H1 (cell line): ENCODE results near the gene GDPD2. TPM values are rescaled to one million over a fixed set of nuclear protein-coding genes. Genes with fewer than 3 reads are reported as not detected.

ENCODE experiments used
- CTCF ChIA-PET: fragments of 300-600 bp; sonication (Branson Sonifier 250); formaldehyde crosslinking; loops from one replicate; lab custom pipeline; 2021; ENCODE audit not compliant: partially characterized antibody; lab: Charles Lee
- POLR2A ChIA-PET: fragments of 300-600 bp; sonication (Branson Sonifier 250); formaldehyde crosslinking; loops from one replicate; lab custom pipeline; 2021; ENCODE audit warnings: inconsistent platforms; ENCODE audit not compliant: partially characterized antibody; lab: Charles Lee
- DNase-seq, 2 experiments: peaks; one replicate each; pipeline versions ENCODE4 v3.0.0 to v3.0.0-alpha.2; 2010 to 2022; ENCODE audit warnings: low spot score in 2 of 2, low read depth in 1 of 2, mixed read lengths in 1 of 2
- FAIRE-seq: peaks from 2 replicates; lab custom pipeline; 2011; peaks lifted over from hg19 to GRCh38; lab: Jason Lieb, UNC
- H2AFZ ChIP-seq: 2 replicates; pipeline ENCODE4 v1.8.1; 2012; ENCODE audit warnings: low read length, inconsistent platforms
- H2AK5ac ChIP-seq: 2 replicates; pipeline ENCODE4 v1.6.1; 2013; ENCODE audit warnings: low read depth, low read length
- H2BK120ac ChIP-seq: replicated peaks from 2 replicates; pipeline ENCODE3; 2013; ENCODE audit warnings: low read depth, low read length, inconsistent platforms
- H2BK12ac ChIP-seq: 2 replicates; pipeline ENCODE4 v1.6.1; 2013; ENCODE audit warnings: low read depth, low read length
- H2BK15ac ChIP-seq: 2 replicates; pipeline ENCODE4 v1.6.1; 2013; ENCODE audit warnings: low read length
- H2BK20ac ChIP-seq: 2 replicates; pipeline ENCODE4 v1.6.1; 2013; ENCODE audit warnings: low read length
- H2BK5ac ChIP-seq: 2 replicates; pipeline ENCODE4 v1.6.1; 2013; ENCODE audit warnings: low read depth, low read length
- H3K14ac ChIP-seq: 2 replicates; pipeline ENCODE4 v1.6.1; 2013; ENCODE audit warnings: inconsistent platforms; ENCODE audit not compliant: insufficient read length
- H3K18ac ChIP-seq: 2 replicates; pipeline ENCODE4 v1.6.1; 2013; ENCODE audit warnings: low read length; ENCODE audit errors: extremely low read depth
- H3K23ac ChIP-seq: 2 replicates; pipeline ENCODE4 v1.6.1; 2013; ENCODE audit warnings: inconsistent platforms; ENCODE audit not compliant: insufficient read length
- H3K23me2 ChIP-seq: 2 replicates; pipeline ENCODE4 v1.6.1; 2013; ENCODE audit warnings: low read depth, low read length
- H3K27ac ChIP-seq: 2 replicates; pipeline ENCODE4 v1.6.1; 2011; ENCODE audit warnings: low read depth, low read length, inconsistent platforms
- H3K27me3 ChIP-seq, 4 experiments: replicated peaks in 1 of 4; 1 replicate in 1 of 4; 2 replicates in 3 of 4; pipeline versions ENCODE4 v1.6.1 to v1.8.1; 2011 to 2013; ENCODE audit warnings: low read length in 3 of 4, mild to moderate bottlenecking in 3 of 4, inconsistent platforms in 2 of 4, mixed read lengths in 2 of 4, moderate library complexity in 1 of 4; ENCODE audit not compliant: control insufficient read depth in 3 of 4, insufficient read depth in 3 of 4; ENCODE audit errors: extremely low read depth in 1 of 4
- H3K36me3 ChIP-seq, 4 experiments: 2 replicates each; pipeline versions ENCODE4 v1.6.1 to v1.8.1; 2011 to 2013; ENCODE audit warnings: mild to moderate bottlenecking in 4 of 4, low read length in 3 of 4, moderate library complexity in 2 of 4, control low read depth in 1 of 4, inconsistent platforms in 1 of 4; ENCODE audit not compliant: insufficient read depth in 4 of 4, control insufficient read depth in 2 of 4
- H3K4ac ChIP-seq: replicated peaks from 2 replicates; pipeline ENCODE3; 2013; ENCODE audit warnings: low read length, low read depth, mixed read lengths, inconsistent platforms; ENCODE audit not compliant: insufficient read length
- H3K4me1 ChIP-seq, 4 experiments: replicated peaks in 1 of 4; 1 replicate in 1 of 4; 2 replicates in 3 of 4; pipeline versions ENCODE4 v1.6.1 to v1.8.1; 2011 to 2013; ENCODE audit warnings: low read length in 3 of 4, inconsistent platforms in 2 of 4, mixed read lengths in 1 of 4; ENCODE audit not compliant: insufficient read depth in 4 of 4, control insufficient read depth in 3 of 4
- H3K4me2 ChIP-seq, 2 experiments: 2 replicates each; pipeline versions ENCODE4 v1.6.1 to v1.8.1; 2011 to 2013; ENCODE audit warnings: low read depth in 2 of 2, low read length in 2 of 2, control low read depth in 1 of 2, inconsistent platforms in 1 of 2, mild to moderate bottlenecking in 1 of 2; ENCODE audit not compliant: insufficient read depth in 1 of 2
- H3K4me3 ChIP-seq, 4 experiments: fragments of 200-600, 300-600 bp in 1 of 4; sonication (generic), shearing (Covaris generic), sonication (Bioruptor Twin) in 1 of 4; 2 replicates each; pipeline versions ENCODE4 v1.5.1 to v1.8.1; 2011 to 2016; ENCODE audit warnings: low read length in 4 of 4, low read depth in 3 of 4, control low read depth in 2 of 4, inconsistent platforms in 2 of 4, mild to moderate bottlenecking in 2 of 4, mixed read lengths in 1 of 4, moderate library complexity in 1 of 4; ENCODE audit not compliant: insufficient read depth in 2 of 4; ENCODE audit errors: extremely low read depth in 1 of 4
- H3K56ac ChIP-seq: replicated peaks from 2 replicates; pipeline ENCODE3; 2013; ENCODE audit warnings: low read depth, mild to moderate bottlenecking, mixed read lengths, low read length, inconsistent platforms; ENCODE audit not compliant: insufficient read length
- H3K79me1 ChIP-seq: 2 replicates; pipeline ENCODE4 v1.6.1; 2013; ENCODE audit warnings: low read depth, low read length, control low read depth
- H3K79me2 ChIP-seq, 2 experiments: 2 replicates each; pipeline versions ENCODE4 v1.6.1 to v1.8.1; 2012 to 2013; ENCODE audit warnings: low read length in 2 of 2, mild to moderate bottlenecking in 2 of 2, inconsistent platforms in 1 of 2; ENCODE audit not compliant: insufficient read depth in 2 of 2, control insufficient read depth in 1 of 2
- H3K9ac ChIP-seq, 4 experiments: replicated peaks in 1 of 4; 1 replicate in 1 of 4; 2 replicates in 3 of 4; pipeline versions ENCODE4 v1.6.1 to v1.8.1; 2011 to 2013; ENCODE audit warnings: low read depth in 3 of 4, low read length in 3 of 4, control low read depth in 2 of 4, mild to moderate bottlenecking in 2 of 4, moderate library complexity in 2 of 4, inconsistent platforms in 1 of 4; ENCODE audit errors: extremely low read depth in 1 of 4
- H3K9me3 ChIP-seq, 2 experiments: 2 replicates each; pipeline versions ENCODE4 v1.6.1 to v1.8.1; 2012 to 2013; ENCODE audit warnings: mild to moderate bottlenecking in 2 of 2, moderate library complexity in 2 of 2, control low read depth in 1 of 2, inconsistent platforms in 1 of 2, low read depth in 1 of 2, low read length in 1 of 2, mixed read lengths in 1 of 2; ENCODE audit not compliant: insufficient read depth in 2 of 2
- H4K20me1 ChIP-seq, 2 experiments: replicated peaks in 1 of 2; 2 replicates each; pipeline versions ENCODE3 to v1.8.1; 2011 to 2013; ENCODE audit warnings: inconsistent platforms in 2 of 2, low read length in 2 of 2, mild to moderate bottlenecking in 1 of 2; ENCODE audit not compliant: insufficient read depth in 2 of 2, control insufficient read depth in 1 of 2
- H4K5ac ChIP-seq: 2 replicates; pipeline ENCODE4 v1.6.1; 2013; ENCODE audit warnings: low read length, low read depth, mixed read lengths, inconsistent platforms; ENCODE audit not compliant: insufficient read length
- H4K8ac ChIP-seq: 2 replicates; pipeline ENCODE4 v1.8.0; 2013; ENCODE audit warnings: mild to moderate bottlenecking, moderate library complexity, low read length, inconsistent platforms; ENCODE audit not compliant: insufficient read depth; ENCODE audit errors: extremely low read depth
- H4K91ac ChIP-seq: replicated peaks from 2 replicates; pipeline ENCODE3; 2013; ENCODE audit warnings: low read length, mixed read lengths, inconsistent platforms; ENCODE audit not compliant: insufficient read length
- BRCA1 ChIP-seq: IDR thresholded peaks from 2 replicates; pipeline ENCODE4 v1.6.1; 2012; ENCODE audit warnings: low read depth, low read length, improper control_type of control experiment
- EGR1 ChIP-seq: IDR thresholded peaks from 2 replicates; pipeline ENCODE4 v1.6.1; 2011; ENCODE audit warnings: low read depth, low read length, borderline replicate concordance
- GABPA ChIP-seq: IDR thresholded peaks from 2 replicates; pipeline ENCODE4 v1.6.1; 2011; ENCODE audit warnings: mild to moderate bottlenecking, low read length, moderate library complexity, borderline replicate concordance; ENCODE audit not compliant: insufficient read depth
- GTF2F1 ChIP-seq: IDR thresholded peaks from 2 replicates; pipeline ENCODE4 v1.6.1; 2012; ENCODE audit warnings: low read depth, low read length, improper control_type of control experiment, borderline replicate concordance
- PHF8 ChIP-seq: fragments of 200-600 bp; sonication (generic); conservative IDR thresholded peaks from 2 replicates; pipeline ENCODE4 v1.7.1; 2012; ENCODE audit warnings: low read depth, mild to moderate bottlenecking, inconsistent platforms, low read length, moderate library complexity
- POLR2AphosphoS5 ChIP-seq: IDR thresholded peaks from 2 replicates; pipeline ENCODE4 v1.6.1; 2011; ENCODE audit warnings: low read depth, low read length
- RBBP5 ChIP-seq: IDR thresholded peaks from 2 replicates; pipeline ENCODE4 v1.7.1; 2012; ENCODE audit warnings: low read depth, mild to moderate bottlenecking, inconsistent platforms, low read length, moderate library complexity, borderline replicate concordance
- SIRT6 ChIP-seq: IDR thresholded peaks from one replicate; pipeline ENCODE4 v1.7.1; 2012; ENCODE audit warnings: low read length, inconsistent platforms
- SP1 ChIP-seq: IDR thresholded peaks from 2 replicates; pipeline ENCODE4 v1.6.1; 2011; ENCODE audit warnings: low read depth, low read length
- SP2 ChIP-seq: IDR thresholded peaks from 2 replicates; pipeline ENCODE4 v1.6.1; 2012; ENCODE audit warnings: mild to moderate bottlenecking, low read length, inconsistent platforms
- SRF ChIP-seq: IDR thresholded peaks from 2 replicates; pipeline ENCODE4 v1.6.1; 2011; ENCODE audit warnings: mild to moderate bottlenecking, low read depth, low read length, moderate library complexity
- TAF1 ChIP-seq: IDR thresholded peaks from 2 replicates; pipeline ENCODE4 v1.6.1; 2011; ENCODE audit warnings: mild to moderate bottlenecking, low read depth, low read length
- TBP ChIP-seq: IDR thresholded peaks from 2 replicates; pipeline ENCODE4 v1.6.1; 2011; ENCODE audit warnings: low read depth, low read length, improper control_type of control experiment
- WGBS, 2 experiments: shearing (Covaris generic) in 1 of 2; methylation state at CpG; one replicate each; pipeline versions ENCODE4 v1.1.6 to v1.1.7; 2013 to 2015; ENCODE audit warnings: low lambda C conversion rate in 2 of 2, mixed read lengths in 2 of 2, inconsistent platforms in 1 of 2, low coverage in 1 of 2, missing lambda C conversion rate in 1 of 2; ENCODE audit not compliant: insufficient replicate concordance in 2 of 2, insufficient coverage in 1 of 2, insufficient read length in 1 of 2; ENCODE audit errors: extremely low coverage in 1 of 2, missing lambda C conversion rate in 1 of 2; 5-methylcytosine and 5-hydroxymethylcytosine counted together
- polyA plus RNA-seq, 7 experiments: library from polyadenylated mRNA; depleted of rRNA in 3 of 7; stranded (reverse) in 5 of 7; unstranded in 2 of 7; fragments of >200 nt in 5 of 7; fragments of 200-250 nt in 2 of 7; gene quantifications; 1 replicate in 5 of 7; 2 replicates in 1 of 7; 4 replicates in 1 of 7; pipeline versions ENCODE4 v1.2.1 to v1.2.3, GENCODE V29; 2011 to 2013; ENCODE audit warnings: missing spikeins in 2 of 7, mixed read lengths in 2 of 7
- total RNA-seq: library from RNA; stranded (reverse); fragmentation: NEBNext Ultra II Directional; extraction: Animal tissue kit (Norgen Biotek cat#: 25700); gene quantifications from 2 replicates; pipeline ENCODE4 v1.2.1, GENCODE V29; 2021
- TF ChIP-seq, protein P1 (sequence below): IDR thresholded peaks from 2 replicates; pipeline ENCODE4 v1.6.1; 2012; ENCODE audit warnings: inconsistent platforms

GDPD2 gene
- total and polyA plus RNA-seq, 2 of the 8 experiments (the other 6 are each of a cell fraction or from before 2014, with no cell fraction given): 25.6 to 68.3 TPM

DNA sequence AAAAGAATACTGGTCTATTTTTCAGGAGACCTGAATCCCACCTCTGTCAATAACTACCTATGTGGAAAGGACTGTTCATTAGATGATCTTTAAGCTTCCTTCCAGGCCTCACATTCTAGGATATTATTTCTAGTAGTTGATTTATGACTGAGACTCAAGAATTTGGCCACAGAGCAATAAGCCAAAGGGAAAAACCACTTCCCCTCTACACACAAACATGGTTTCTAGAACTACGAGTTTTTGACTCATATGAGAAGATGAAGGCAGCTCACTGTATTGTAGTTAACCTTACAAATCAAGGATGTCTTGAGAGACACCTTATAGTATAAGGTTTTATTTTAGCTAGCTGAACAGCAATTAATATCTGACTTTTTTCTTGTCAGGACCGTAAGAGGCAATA is 36.9 kb upstream of the GDPD2 start:
- Histone ChIP-seq H3K14ac (no peak overlapping the region), H2BK5ac (no peak overlapping the region), H2AK5ac (no peak overlapping the region), H3K23me2 (no peaks in the 10 kb centered on the region), H3K79me2 (no peaks in the 10 kb centered on the region), H3K4me2 (no peak overlapping the region), H3K27me3 (no peaks in the 10 kb centered on the region), H3K9ac (no peak overlapping the region), H3K18ac (no peak overlapping the region), H2BK20ac (no peak overlapping the region), H3K4me3 (no peak overlapping the region), H3K9me3 (no peaks in the 10 kb centered on the region), H4K8ac (no peak overlapping the region), H2BK120ac (no peak overlapping the region), H2BK15ac (no peak overlapping the region), H4K5ac (no peak overlapping the region), H3K36me3 (peaks cover 0 to 13% (median 4%) of the 10 kb centered on the region in 4 experiments; a peak in 4 of 8 replicates), H4K20me1 (no peaks in the 10 kb centered on the region), H3K4me1 (no peaks in the 10 kb centered on the region), H3K23ac (no peak overlapping the region), H2BK12ac (no peak overlapping the region), H3K4ac (no peak overlapping the region), H4K91ac (no peak overlapping the region), H2AFZ (no peak overlapping the region), H3K56ac (no peak overlapping the region), H3K79me1 (no peaks in the 10 kb centered on the region), H3K27ac (no peak overlapping the region)
- no peak for DNase-seq
- CTCF ChIA-PET: no interaction called here
- 89% methylated on average over 2 of the region's 2 CpGs; no CpG with 5 or more reads in 1 of the 2 experiments for WGBS, 2 experiments
- FAIRE-seq: no peak
- POLR2A ChIA-PET: no interaction called here
- TF ChIP-seq SIRT6: no peak
- TF ChIP-seq, protein P1, sequence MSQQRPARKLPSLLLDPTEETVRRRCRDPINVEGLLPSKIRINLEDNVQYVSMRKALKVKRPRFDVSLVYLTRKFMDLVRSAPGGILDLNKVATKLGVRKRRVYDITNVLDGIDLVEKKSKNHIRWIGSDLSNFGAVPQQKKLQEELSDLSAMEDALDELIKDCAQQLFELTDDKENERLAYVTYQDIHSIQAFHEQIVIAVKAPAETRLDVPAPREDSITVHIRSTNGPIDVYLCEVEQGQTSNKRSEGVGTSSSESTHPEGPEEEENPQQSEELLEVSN: no peak
- no peak for TF ChIP-seq SRF
- TF ChIP-seq SP2: no peak
- TF ChIP-seq RBBP5: no peak
- TF ChIP-seq POLR2AphosphoS5: no peak
- TF ChIP-seq BRCA1: no peak
- no peak for TF ChIP-seq GABPA
- no peak for TF ChIP-seq TBP
- TF ChIP-seq EGR1: no peak
- TF ChIP-seq PHF8: no peak
- no peak for TF ChIP-seq GTF2F1
- no peak for TF ChIP-seq TAF1
- TF ChIP-seq SP1: no peak
